Measurements from ENCODE around the gene BCAT1.
"Not testable (repeated sequence)": the region's sequence is repeated elsewhere in the genome, so short reads cannot be mapped to it uniquely, and the experiment has no call there.

BCAT1 gene

DNA sequence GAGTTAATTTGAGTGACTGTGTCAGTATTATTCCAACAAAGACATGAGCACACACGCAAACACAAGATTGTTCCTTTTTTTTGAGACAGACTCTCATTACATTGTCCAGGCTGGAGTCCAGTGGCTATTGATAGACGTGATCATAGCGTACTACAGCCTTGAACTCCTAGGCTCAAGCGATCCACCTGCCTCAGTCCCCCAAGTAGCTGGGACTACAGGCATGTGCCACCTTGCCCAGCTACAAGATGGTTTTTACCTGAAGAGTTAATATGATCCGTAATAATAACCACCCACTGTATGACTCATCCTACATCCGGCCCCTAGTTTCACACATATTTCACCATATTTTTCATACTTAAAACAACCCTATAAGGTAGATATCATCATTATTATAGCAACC is 26.8 kb downstream of the BCAT1 start:
- Mint-ChIP-seq H3K9me3 (no peaks in the 10 kb centered on the region), H3K4me1 (ENCODE audit: low read depth) (peaks cover 13% of the 10 kb centered on the region), H3K36me3 (ENCODE audit: low read depth) (no peaks in the 10 kb centered on the region), H3K4me3 (no peak overlapping the region), H3K27me3 (ENCODE audit: low read depth) (no peaks in the 10 kb centered on the region), H3K27ac (no peak overlapping the region)

DNA sequence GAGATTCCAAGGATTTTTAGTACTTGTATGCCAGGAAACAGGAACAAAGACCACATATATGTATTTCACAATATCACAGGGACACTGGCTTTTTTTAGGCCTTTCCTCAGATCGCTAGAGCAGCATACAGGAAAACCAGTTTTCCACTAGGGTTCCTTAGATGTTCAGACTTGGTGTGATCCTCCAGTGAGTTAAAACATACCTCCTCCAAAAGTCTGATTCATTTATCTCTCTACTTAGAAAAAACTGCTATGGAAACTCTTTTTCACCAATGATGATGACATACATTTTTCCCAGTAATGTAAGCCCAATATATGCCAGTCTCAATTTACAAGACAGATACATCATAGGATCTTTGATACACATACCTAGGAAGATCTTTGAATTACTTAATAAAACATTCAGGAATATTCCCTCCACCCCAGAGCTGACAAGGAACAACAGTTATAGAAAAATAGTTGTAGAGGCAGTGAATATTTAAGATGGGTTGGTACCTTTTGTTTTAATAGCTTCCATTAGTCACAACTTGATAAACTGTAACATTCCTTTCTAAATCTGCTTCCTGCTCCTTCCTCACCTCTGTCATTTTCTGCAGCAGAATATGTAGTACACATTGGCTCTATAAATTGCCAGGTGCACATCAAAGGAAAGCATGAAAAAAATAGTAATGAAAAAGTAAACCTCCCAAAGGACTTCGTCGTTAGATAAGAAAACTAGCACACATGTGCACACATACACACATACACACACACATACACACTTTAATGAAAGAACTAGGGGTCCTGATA is 27.5 kb downstream of the BCAT1 start:
- no peak overlapping the region for H3K4me3 Mint-ChIP-seq
- H3K36me3 Mint-ChIP-seq (ENCODE audit: low read depth), result no peaks in the 10 kb centered on the region
- no peak overlapping the region for H3K27ac Mint-ChIP-seq
- no peaks in the 10 kb centered on the region for H3K27me3 Mint-ChIP-seq (ENCODE audit: low read depth)
- no peaks in the 10 kb centered on the region for H3K9me3 Mint-ChIP-seq
- peaks cover 13% of the 10 kb centered on the region for H3K4me1 Mint-ChIP-seq (ENCODE audit: low read depth)

DNA sequence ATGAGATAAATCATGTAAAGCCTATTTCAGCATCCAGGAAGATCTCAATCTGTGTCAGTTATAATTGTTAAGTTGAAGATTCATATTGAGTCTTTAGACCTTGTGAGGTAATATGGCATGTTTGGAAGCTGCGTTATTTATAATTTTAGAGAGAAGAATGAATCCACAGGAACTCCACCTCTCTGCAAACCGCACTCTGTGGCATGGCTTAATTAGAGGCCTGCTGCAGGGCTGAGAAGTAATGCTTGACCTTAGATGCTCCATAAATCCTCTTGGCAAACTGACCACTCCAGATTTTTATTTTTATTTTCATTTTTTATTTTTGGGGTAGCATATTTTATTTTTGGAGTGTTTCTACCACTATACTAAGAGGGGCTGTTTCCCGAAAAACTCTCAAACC is 28.8 kb downstream of the BCAT1 start:
- H3K4me1 Mint-ChIP-seq (ENCODE audit: low read depth), result peaks cover 13% of the 10 kb centered on the region
- no peak overlapping the region for H3K4me3 Mint-ChIP-seq
- no peaks in the 10 kb centered on the region for H3K9me3 Mint-ChIP-seq
- no peak overlapping the region for H3K27ac Mint-ChIP-seq
- no peaks in the 10 kb centered on the region for H3K36me3 Mint-ChIP-seq (ENCODE audit: low read depth)
- no peaks in the 10 kb centered on the region for H3K27me3 Mint-ChIP-seq (ENCODE audit: low read depth)

GRCh38 chr12:24919346-24920001 is 29.4 kb downstream of the BCAT1 start:
- Mint-ChIP-seq H3K4me1 (ENCODE audit: low read depth) (peaks cover 13% of the 10 kb centered on the region), H3K9me3 (no peaks in the 10 kb centered on the region), H3K27me3 (ENCODE audit: low read depth) (no peaks in the 10 kb centered on the region), H3K27ac (no peak overlapping the region), H3K36me3 (ENCODE audit: low read depth) (no peaks in the 10 kb centered on the region), H3K4me3 (no peak overlapping the region)

DNA sequence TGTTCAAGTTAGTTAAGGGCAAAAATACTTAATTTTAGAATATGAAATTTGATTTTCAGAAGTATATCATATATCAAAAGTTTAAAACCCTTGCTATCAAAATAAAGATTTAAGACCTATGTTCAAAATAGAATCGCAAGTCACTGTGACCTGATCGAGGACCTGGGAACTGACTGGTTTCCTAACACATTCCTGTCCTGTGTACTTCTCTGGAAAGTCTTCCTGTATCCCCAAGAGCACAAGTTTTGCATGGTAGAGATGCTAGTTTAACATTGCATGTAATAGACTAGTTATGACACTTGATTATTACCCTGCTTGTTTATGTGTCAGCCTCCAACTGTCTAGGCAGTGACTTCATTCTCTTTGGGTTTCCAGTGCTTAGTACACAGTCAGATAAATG is 30.3 kb downstream of the BCAT1 start:
- Mint-ChIP-seq H3K27ac (no peak overlapping the region), H3K9me3 (no peaks in the 10 kb centered on the region), H3K36me3 (ENCODE audit: low read depth) (no peaks in the 10 kb centered on the region), H3K4me3 (no peak overlapping the region), H3K4me1 (ENCODE audit: low read depth) (peaks cover 13% of the 10 kb centered on the region), H3K27me3 (ENCODE audit: low read depth) (no peaks in the 10 kb centered on the region)

DNA sequence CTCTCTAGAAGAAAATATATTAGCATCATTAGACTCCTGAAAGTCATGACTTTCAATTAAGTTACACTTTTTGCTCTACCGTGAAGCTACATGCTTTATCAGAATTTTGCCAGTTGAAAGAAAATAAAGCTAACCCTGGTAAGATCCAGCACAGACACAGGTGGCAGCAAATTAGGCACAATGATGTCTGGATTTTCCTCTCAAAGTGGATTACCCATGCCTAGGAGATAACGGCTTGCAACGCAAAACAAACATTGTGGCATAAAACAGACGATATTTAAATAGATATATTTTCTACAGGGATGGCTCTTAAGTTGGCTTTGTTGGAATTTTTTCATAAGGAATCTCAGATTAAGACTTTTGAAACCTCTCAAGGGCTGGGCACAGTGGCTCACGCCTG is 33.4 kb downstream of the BCAT1 start:
- peaks cover 1% of the 10 kb centered on the region for H3K36me3 Mint-ChIP-seq (ENCODE audit: low read depth)
- H3K9me3 Mint-ChIP-seq, result no peaks in the 10 kb centered on the region
- no peaks in the 10 kb centered on the region for H3K4me1 Mint-ChIP-seq (ENCODE audit: low read depth)

DNA sequence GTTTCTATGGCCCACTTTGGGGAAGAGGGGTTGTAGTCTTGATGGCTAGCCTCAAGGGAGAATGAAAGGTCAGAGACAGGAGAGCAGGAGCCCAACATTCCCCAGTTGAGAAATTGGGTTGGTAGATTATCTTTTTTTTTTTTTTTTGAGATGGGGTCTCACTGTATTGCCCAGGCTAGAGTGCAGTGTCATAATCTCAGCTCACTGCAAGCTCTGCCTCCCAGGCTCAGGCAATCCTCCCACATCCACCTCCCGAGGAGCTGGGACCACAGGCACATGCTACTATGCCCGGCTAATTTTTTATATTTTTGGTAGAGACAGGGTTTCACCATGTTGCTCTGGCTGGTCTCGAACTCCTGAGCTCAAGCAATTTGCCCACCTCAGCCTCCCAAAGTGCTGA is 34.9 kb downstream of the BCAT1 start:
- Mint-ChIP-seq H3K27me3 (ENCODE audit: low read depth) (no peaks in the 10 kb centered on the region), H3K4me1 (ENCODE audit: low read depth) (peaks cover 4% of the 10 kb centered on the region), H3K4me3 (no peak overlapping the region), H3K27ac (no peak overlapping the region), H3K36me3 (ENCODE audit: low read depth) (peaks cover 1% of the 10 kb centered on the region), H3K9me3 (no peaks in the 10 kb centered on the region)

More for the DNA sequence above, 33.4 kb downstream of the BCAT1 start:
- no peak overlapping the region for H3K27ac Mint-ChIP-seq
- no peaks in the 10 kb centered on the region for H3K27me3 Mint-ChIP-seq (ENCODE audit: low read depth)
- H3K4me3 Mint-ChIP-seq, result no peak overlapping the region

- Mint-ChIP-seq H3K9me3 (no peaks in the 10 kb centered on the region), H3K36me3 (ENCODE audit: low read depth) (peaks cover 1% of the 10 kb centered on the region), H3K4me1 (ENCODE audit: low read depth) (peaks cover 4% of the 10 kb centered on the region), H3K4me3 (no peak overlapping the region), H3K27ac (no peak overlapping the region), H3K27me3 (ENCODE audit: low read depth) (no peaks in the 10 kb centered on the region)
Observed at GRCh38 chr12:24913130-24913529, 35.8 kb downstream of the BCAT1 start.

DNA sequence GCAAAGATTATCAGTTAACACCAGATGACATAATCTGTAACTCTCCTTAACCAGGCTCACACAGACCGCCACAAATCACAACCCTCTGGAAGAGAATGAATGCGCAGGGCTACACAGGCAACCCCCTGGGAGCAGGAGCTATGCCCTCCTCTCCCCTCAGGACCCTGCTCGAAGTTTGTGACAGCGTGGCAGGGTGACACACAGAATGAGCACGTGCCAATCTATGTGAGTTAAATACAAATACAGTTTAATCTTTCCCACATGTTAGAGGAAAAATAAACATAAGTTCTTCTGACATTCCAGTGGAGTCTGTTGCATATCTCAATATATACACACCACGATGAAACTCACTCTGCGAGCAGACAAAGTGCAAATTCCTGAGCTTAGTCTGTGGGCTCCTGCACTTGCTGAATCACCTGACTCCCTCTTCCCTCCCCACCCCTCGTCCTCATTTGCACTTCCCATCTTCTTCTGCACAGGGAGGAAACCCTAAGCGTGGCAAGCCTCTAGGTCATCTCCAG is 37.6 kb downstream of the BCAT1 start:
- no peak overlapping the region for H3K27ac Mint-ChIP-seq
- peaks cover 1% of the 10 kb centered on the region for H3K36me3 Mint-ChIP-seq (ENCODE audit: low read depth)
- H3K9me3 Mint-ChIP-seq, result no peaks in the 10 kb centered on the region
- H3K4me3 Mint-ChIP-seq, result no peak overlapping the region
- H3K27me3 Mint-ChIP-seq (ENCODE audit: low read depth), result no peaks in the 10 kb centered on the region
- H3K4me1 Mint-ChIP-seq (ENCODE audit: low read depth), result peaks cover 4% of the 10 kb centered on the region

GRCh38 chr12:24910192-24910591 is 38.7 kb downstream of the BCAT1 start:
- H3K4me1 Mint-ChIP-seq (ENCODE audit: low read depth); H3K27me3 Mint-ChIP-seq (ENCODE audit: low read depth); H3K9me3 Mint-ChIP-seq; H3K4me3 Mint-ChIP-seq; H3K27ac Mint-ChIP-seq; H3K36me3 Mint-ChIP-seq (ENCODE audit: low read depth): not testable (repeated sequence)

DNA sequence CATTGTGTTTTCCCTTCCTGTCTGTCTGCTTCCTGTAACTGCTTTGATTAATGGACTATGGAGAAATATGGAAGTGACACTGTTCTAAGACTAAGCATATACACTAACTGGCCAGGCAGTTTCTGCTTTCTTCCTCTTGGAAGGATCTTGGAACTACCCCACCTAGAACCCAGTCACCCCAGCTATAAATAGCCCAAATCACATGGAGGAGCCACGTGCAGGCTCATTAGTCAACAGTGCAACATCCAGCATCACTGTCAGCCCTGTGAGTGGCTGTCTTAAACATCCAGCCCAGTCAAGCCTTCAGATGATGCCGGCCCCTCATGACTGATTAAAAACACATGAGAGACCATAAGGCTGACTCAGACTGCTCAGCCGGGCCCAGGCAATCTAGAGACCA is 39.2 kb downstream of the BCAT1 start:
- Mint-ChIP-seq H3K4me1 (ENCODE audit: low read depth) (peaks cover 4% of the 10 kb centered on the region), H3K4me3 (no peak overlapping the region)

GRCh38 chr12:24907464-24907863 is 41.4 kb downstream of the BCAT1 start:
- H3K9me3 Mint-ChIP-seq, result no peaks in the 10 kb centered on the region
- H3K27ac Mint-ChIP-seq, result no peak overlapping the region
- no peak overlapping the region for H3K4me3 Mint-ChIP-seq
- H3K27me3 Mint-ChIP-seq (ENCODE audit: low read depth), result peaks cover 7% of the 10 kb centered on the region
- H3K4me1 Mint-ChIP-seq (ENCODE audit: low read depth), result peaks cover 12% of the 10 kb centered on the region
- H3K36me3 Mint-ChIP-seq (ENCODE audit: low read depth), result no peaks in the 10 kb centered on the region

More for the DNA sequence above, 39.2 kb downstream of the BCAT1 start:
- no peaks in the 10 kb centered on the region for H3K27me3 Mint-ChIP-seq (ENCODE audit: low read depth)
- H3K36me3 Mint-ChIP-seq (ENCODE audit: low read depth), result peaks cover 1% of the 10 kb centered on the region
- H3K27ac Mint-ChIP-seq, result no peak overlapping the region
- no peaks in the 10 kb centered on the region for H3K9me3 Mint-ChIP-seq

- no peaks in the 10 kb centered on the region for H3K36me3 Mint-ChIP-seq (ENCODE audit: low read depth)
- H3K27me3 Mint-ChIP-seq (ENCODE audit: low read depth), result peaks cover 7% of the 10 kb centered on the region
- no peak overlapping the region for H3K4me3 Mint-ChIP-seq
- H3K9me3 Mint-ChIP-seq, result no peaks in the 10 kb centered on the region
- peaks cover 21% of the 10 kb centered on the region for H3K4me1 Mint-ChIP-seq (ENCODE audit: low read depth)
- no peak overlapping the region for H3K27ac Mint-ChIP-seq
Observed at GRCh38 chr12:24906141-24906540, 42.8 kb downstream of the BCAT1 start.

DNA sequence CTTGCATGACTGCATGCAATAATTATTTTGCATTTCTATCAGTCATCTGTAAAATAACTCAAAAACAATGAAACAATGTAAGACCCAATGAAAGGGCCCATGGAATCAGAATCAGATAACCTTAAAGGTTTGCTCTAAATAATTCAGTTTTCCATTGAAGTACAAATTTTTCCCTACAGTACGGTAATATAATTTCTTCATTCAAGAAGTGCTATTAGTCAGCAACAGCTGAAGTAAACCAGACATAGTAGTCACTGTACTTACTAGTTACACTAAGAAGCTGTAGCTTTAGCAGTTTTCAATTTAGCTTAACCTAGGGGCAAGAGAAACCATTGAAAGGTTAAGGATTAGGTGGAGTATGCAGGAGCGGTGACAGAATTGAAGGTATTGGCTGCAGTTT is 43.5 kb downstream of the BCAT1 start:
- no peaks in the 10 kb centered on the region for H3K36me3 Mint-ChIP-seq (ENCODE audit: low read depth)
- H3K4me1 Mint-ChIP-seq (ENCODE audit: low read depth), result peaks cover 23% of the 10 kb centered on the region
- H3K9me3 Mint-ChIP-seq, result no peaks in the 10 kb centered on the region
- H3K27ac Mint-ChIP-seq, result no peak overlapping the region
- H3K4me3 Mint-ChIP-seq, result no peak overlapping the region
- peaks cover 7% of the 10 kb centered on the region for H3K27me3 Mint-ChIP-seq (ENCODE audit: low read depth)

GRCh38 chr12:24904871-24905270 is 44.0 kb downstream of the BCAT1 start:
- Mint-ChIP-seq H3K9me3 (no peaks in the 10 kb centered on the region), H3K4me3 (no peak overlapping the region), H3K4me1 (ENCODE audit: low read depth) (peaks cover 23% of the 10 kb centered on the region), H3K36me3 (ENCODE audit: low read depth) (no peaks in the 10 kb centered on the region), H3K27me3 (ENCODE audit: low read depth) (peaks cover 7% of the 10 kb centered on the region), H3K27ac (no peak overlapping the region)

All from T-helper 1 cell treated with Interleukin-12 subunit alpha and Interleukin-12 subunit beta and Interleukin-4 antibody, amounts not matched to agents 30 μg/mL and 1 μg/mL, for 36 hours (primary cell).